BLaER1 (cell line): ENCODE results near the gene SNAI3.
A peak's percentile ranks its signal among the peaks of the same experiment; 100 is the strongest.

Experiments used
- H3K27ac ChIP-seq: shearing (Covaris generic); formaldehyde crosslinking; 2 replicates; pipeline ENCODE4 v1.8.1; 2022
- H3K27me3 ChIP-seq: shearing (Covaris generic); formaldehyde crosslinking; 2 replicates; pipeline ENCODE4 v1.8.1; 2022
- H3K36me3 ChIP-seq: shearing (Covaris generic); formaldehyde crosslinking; 2 replicates; pipeline ENCODE4 v1.8.1; 2022
- H3K4me1 ChIP-seq: shearing (Covaris generic); formaldehyde crosslinking; 2 replicates; pipeline ENCODE4 v1.8.1; 2022
- H3K4me2 ChIP-seq: shearing (Covaris generic); formaldehyde crosslinking; 2 replicates; pipeline ENCODE4 v1.8.1; 2022
- H3K4me3 ChIP-seq: shearing (Covaris generic); formaldehyde crosslinking; 2 replicates; pipeline ENCODE4 v1.8.1; 2022
- H3K9ac ChIP-seq: shearing (Covaris generic); formaldehyde crosslinking; 2 replicates; pipeline ENCODE4 v1.8.1; 2022
- H3K9me3 ChIP-seq: shearing (Covaris generic); formaldehyde crosslinking; 2 replicates; pipeline ENCODE4 v1.8.1; 2022
- H4K20me1 ChIP-seq: shearing (Covaris generic); formaldehyde crosslinking; 2 replicates; pipeline ENCODE4 v1.8.1; 2022
- Cebpa-rat ChIP-seq: shearing (Covaris generic); IDR thresholded peaks from 2 replicates; pipeline ENCODE4 v1.8.1; 2022

Gene SNAI3

DNA sequence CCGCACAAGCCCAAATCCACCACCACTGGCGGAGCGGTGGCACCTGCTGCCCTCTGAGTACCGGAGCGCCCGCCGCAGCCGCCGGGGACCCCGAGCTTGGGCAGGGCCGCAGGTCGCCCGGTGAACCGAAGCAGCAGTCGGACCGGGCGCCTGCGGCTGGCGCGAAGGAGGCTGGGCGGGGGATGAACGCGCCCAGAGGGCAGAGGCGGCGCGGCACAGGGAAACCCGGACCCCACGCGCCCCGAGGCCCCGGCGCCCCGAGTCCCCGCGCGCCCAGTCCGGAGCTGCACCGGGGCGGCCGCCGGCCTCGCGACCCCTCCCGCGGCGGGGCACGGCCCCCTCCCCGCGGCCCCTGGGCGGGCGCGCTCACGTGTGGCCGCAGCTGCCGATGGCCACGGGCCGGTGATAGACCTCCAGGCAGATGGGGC, 19.5 kb upstream of the SNAI3 start:
- peak overlapping the region; percentile 95 for H3K4me2 ChIP-seq
- peaks cover 27% of the 10 kb centered on the region; the same call in 1 of the 2 replicates for H3K36me3 ChIP-seq
- H3K4me3 ChIP-seq, result peak overlapping the region; percentile 98
- TF ChIP-seq Cebpa-rat, result no peak
- peaks cover 74% of the 10 kb centered on the region for H3K4me1 ChIP-seq
- H3K9ac ChIP-seq, result peak overlapping the region; percentile 80
- no peaks in the 10 kb centered on the region for H3K9me3 ChIP-seq
- peaks cover 92% of the 10 kb centered on the region for H4K20me1 ChIP-seq
- peaks cover 26% of the 10 kb centered on the region for H3K27me3 ChIP-seq
- peak overlapping the region; percentile 83 for H3K27ac ChIP-seq

DNA sequence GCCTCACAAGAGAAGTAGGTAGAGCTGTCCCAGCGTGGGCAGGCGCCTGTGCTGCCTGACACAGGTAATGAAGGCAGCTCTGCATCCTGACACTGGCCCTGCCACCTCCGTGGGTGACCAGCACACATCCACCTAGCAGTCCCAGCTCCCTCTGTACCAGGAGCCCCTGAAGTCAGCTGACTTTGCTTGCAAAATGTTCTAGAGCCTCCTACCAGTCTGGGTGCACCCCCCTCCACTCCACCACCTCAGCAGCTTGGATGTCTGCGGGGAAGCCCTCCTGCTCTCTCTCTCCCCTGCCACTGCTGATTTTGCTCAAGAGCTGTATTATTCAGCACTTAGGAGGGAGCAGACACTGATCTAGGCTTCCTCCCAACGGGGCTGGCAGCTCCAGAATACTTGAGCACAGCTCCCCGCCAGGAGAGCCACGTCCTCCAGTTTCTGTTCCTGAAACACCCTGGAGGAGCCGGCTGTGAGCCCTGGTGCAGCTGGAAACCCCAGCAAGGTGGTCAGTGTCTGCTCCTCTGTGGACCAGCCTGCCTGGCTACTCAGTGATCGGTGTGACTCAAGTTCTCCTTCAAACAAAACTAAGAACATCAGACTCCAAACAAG, 18.9 kb upstream of the SNAI3 start:
- peaks cover 22% of the 10 kb centered on the region; the same call in 1 of the 2 replicates for H3K36me3 ChIP-seq
- H3K9ac ChIP-seq, result peak overlapping the region; percentile 80
- H4K20me1 ChIP-seq, result peaks cover 91% of the 10 kb centered on the region
- H3K4me2 ChIP-seq, result peak overlapping the region; percentile 95
- H3K9me3 ChIP-seq, result no peaks in the 10 kb centered on the region
- peak overlapping the region; percentile 98 for H3K4me3 ChIP-seq
- peaks cover 26% of the 10 kb centered on the region for H3K27me3 ChIP-seq
- H3K27ac ChIP-seq, result no peak overlapping the region
- TF ChIP-seq Cebpa-rat, result no peak
- peaks cover 75% of the 10 kb centered on the region for H3K4me1 ChIP-seq

GRCh38 chr16:88703486-88704309, 17.4 kb upstream of the SNAI3 start:
- peaks cover 90% of the 10 kb centered on the region for H3K4me1 ChIP-seq
- peak overlapping the region; percentile 86 for H3K27ac ChIP-seq
- H3K9me3 ChIP-seq, result no peaks in the 10 kb centered on the region
- H4K20me1 ChIP-seq, result peaks cover 91% of the 10 kb centered on the region
- H3K4me2 ChIP-seq, result peak overlapping the region; percentile 95
- peak overlapping the region; percentile 57 for H3K4me3 ChIP-seq
- peaks cover 26% of the 10 kb centered on the region for H3K27me3 ChIP-seq
- peak overlapping the region; percentile 77 for H3K9ac ChIP-seq
- TF ChIP-seq Cebpa-rat, result no peak
- H3K36me3 ChIP-seq, result peaks cover 20% of the 10 kb centered on the region; the same call in 1 of the 2 replicates

- H3K36me3 ChIP-seq, result peaks cover 19% of the 10 kb centered on the region
- TF ChIP-seq Cebpa-rat, result no peak
- peaks cover 26% of the 10 kb centered on the region for H3K27me3 ChIP-seq
- H3K9me3 ChIP-seq, result no peaks in the 10 kb centered on the region
- H3K27ac ChIP-seq, result peak overlapping the region; percentile 86
- H3K4me2 ChIP-seq, result peak overlapping the region; percentile 95
- H3K4me3 ChIP-seq, result peak overlapping the region; percentile 57
- H3K4me1 ChIP-seq, result peaks cover 90% of the 10 kb centered on the region
- peaks cover 91% of the 10 kb centered on the region for H4K20me1 ChIP-seq
- peak overlapping the region; percentile 77 for H3K9ac ChIP-seq
Observed at GRCh38 chr16:88702371-88703210, 16.3 kb upstream of the SNAI3 start.

GRCh38 chr16:88701581-88702370, 15.5 kb upstream of the SNAI3 start:
- Histone ChIP-seq H3K36me3 (peaks cover 27% of the 10 kb centered on the region), H3K27me3 (peaks cover 26% of the 10 kb centered on the region), H3K4me2 (peak overlapping the region; percentile 95), H3K9ac (peak overlapping the region; percentile 77), H4K20me1 (peaks cover 91% of the 10 kb centered on the region), H3K4me3 (peak overlapping the region; percentile 57), H3K27ac (peak overlapping the region; percentile 86), H3K4me1 (peaks cover 86% of the 10 kb centered on the region), H3K9me3 (no peaks in the 10 kb centered on the region)
- TF ChIP-seq Cebpa-rat, result no peak

DNA sequence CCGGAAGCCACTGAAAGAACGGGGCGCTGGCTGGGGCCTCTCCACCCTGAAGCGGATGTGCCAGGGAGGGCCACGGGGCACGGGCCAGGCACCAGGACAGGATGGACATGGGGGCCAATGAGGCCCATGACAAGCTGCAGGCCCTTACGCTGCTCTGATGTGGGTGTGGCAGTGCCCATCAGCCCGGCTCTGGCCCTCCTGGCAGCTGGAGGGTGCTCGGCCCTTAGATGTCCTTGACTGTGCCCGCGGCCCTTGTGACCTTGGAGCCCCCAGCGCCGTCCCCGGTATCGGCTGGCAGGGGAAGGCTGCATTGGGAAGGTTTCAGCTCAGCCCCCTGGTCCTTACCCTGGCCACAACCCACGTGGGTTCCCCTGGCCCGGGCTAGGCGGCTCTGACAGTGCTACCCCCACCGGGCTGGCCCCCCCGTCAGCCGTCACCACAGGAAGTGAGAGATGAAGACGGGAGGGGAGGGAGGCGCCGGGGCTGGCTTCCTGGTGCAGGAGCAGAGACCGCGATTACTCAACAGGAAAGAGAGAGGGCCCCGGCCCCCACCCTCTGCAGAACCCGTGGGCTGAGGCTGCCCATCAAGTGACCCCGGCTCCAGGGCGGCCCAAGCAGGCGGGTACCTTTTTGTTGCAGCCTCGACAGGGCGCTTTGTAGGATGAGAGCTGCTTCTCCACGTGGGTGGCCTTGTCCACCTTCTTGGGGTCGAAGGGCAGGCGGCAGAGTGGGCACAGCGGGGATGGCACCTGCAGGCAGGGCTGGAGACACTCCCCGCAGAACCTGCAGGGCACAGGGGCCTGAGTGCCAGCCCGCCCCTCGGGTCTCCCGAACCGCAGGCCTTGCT, 14.6 kb upstream of the SNAI3 start:
- Histone ChIP-seq H3K36me3 (peaks cover 31% of the 10 kb centered on the region), H3K27me3 (peaks cover 23% of the 10 kb centered on the region), H3K4me3 (peak overlapping the region; percentile 57), H3K4me1 (peaks cover 86% of the 10 kb centered on the region), H4K20me1 (peaks cover 87% of the 10 kb centered on the region), H3K4me2 (peak overlapping the region; percentile 95), H3K27ac (peak overlapping the region; percentile 86), H3K9ac (peak overlapping the region; percentile 77), H3K9me3 (no peaks in the 10 kb centered on the region)
- peak; percentile 88 for TF ChIP-seq Cebpa-rat

DNA sequence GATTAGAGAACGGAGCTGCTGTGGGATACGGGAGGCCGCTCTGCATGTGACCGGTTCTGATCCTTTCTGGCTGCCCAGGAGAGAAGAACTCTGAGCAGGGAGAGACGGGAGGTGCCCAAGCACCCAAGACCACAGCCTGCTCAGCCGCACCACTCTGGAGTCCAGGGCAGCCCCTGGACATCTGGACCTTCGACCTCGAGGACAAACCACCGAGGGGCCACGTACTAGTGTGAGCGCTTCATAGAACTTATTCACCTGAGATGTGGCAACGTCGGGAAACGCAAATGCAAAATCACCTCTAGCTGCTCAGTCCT, 14.0 kb upstream of the SNAI3 start:
- Histone ChIP-seq H3K27me3 (peaks cover 17% of the 10 kb centered on the region), H3K36me3 (peaks cover 31% of the 10 kb centered on the region), H3K4me1 (peaks cover 81% of the 10 kb centered on the region)

DNA sequence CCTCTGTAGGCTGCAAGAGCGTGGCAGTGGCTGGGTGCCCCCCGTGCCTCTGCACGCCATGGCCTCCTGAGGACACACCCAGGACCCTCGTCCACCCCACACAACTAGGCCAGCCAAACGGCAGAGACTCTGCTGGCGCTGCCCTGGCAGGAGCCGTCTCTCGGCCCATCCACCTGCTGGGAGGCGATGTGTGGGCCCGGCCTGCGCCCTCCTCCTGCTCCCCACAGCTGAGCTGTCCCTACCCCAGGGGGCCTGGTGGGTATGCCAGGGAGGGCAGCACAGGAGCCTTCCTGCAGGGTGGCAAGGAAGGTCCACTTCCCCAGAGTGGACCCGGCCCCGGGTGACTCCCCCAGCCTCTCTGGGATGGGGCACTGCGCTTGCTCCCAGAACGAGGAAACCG, 12.9 kb upstream of the SNAI3 start:
- Histone ChIP-seq H3K9me3 (no peaks in the 10 kb centered on the region), H4K20me1 (peaks cover 71% of the 10 kb centered on the region)

More for the DNA sequence above, 14.0 kb upstream of the SNAI3 start:
- Histone ChIP-seq H3K9ac (peak overlapping the region; percentile 63), H3K4me3 (peak overlapping the region; percentile 57; the same call in 1 of the 2 replicates), H3K9me3 (no peaks in the 10 kb centered on the region), H3K27ac (peak overlapping the region; percentile 71), H3K4me2 (peak overlapping the region; percentile 95), H4K20me1 (peaks cover 82% of the 10 kb centered on the region)
- TF ChIP-seq Cebpa-rat, result no peak

More for the DNA sequence above, 12.9 kb upstream of the SNAI3 start:
- H3K4me2 ChIP-seq, result peak overlapping the region; percentile 95
- H3K27me3 ChIP-seq, result peaks cover 6% of the 10 kb centered on the region
- H3K9ac ChIP-seq, result 0 out of 2 replicates have a peak overlapping the region, but pooled peaks have one; percentile 14
- 0 out of 2 replicates have a peak overlapping the region, but pooled peaks have one; percentile 37 for H3K27ac ChIP-seq
- TF ChIP-seq Cebpa-rat, result no peak
- H3K4me3 ChIP-seq, result peak overlapping the region; percentile 2; the same call in 1 of the 2 replicates
- H3K36me3 ChIP-seq, result peaks cover 31% of the 10 kb centered on the region
- peaks cover 70% of the 10 kb centered on the region for H3K4me1 ChIP-seq
